Esophagus squamous epithelium (tissue), 4 donors: ENCODE data around the gene C2CD2.
"Not testable (repeated sequence)": the region's sequence is repeated elsewhere in the genome, so short reads cannot be mapped to it uniquely, and the experiment has no call there.

Source experiments
- POLR2A ChIP-seq, 4 donors: fragments of 450-650 bp; IDR thresholded peaks; one replicate each; pipeline ENCODE4 v1.6.1; 2017; ENCODE audit warnings: antibody characterized with exemption in 4 of 4, mild to moderate bottlenecking in 4 of 4, moderate library complexity in 3 of 4
- TF ChIP-seq, protein P1 (sequence below), 6 experiments: fragments of 450-650 bp in 4 of 6; fragments of 200-600 bp in 2 of 6; sonication (generic) in 2 of 6; IDR thresholded peaks; one replicate each; pipeline ENCODE4 v1.5.1; 2016 to 2019; ENCODE audit warnings: antibody characterized with exemption in 6 of 6, mild to moderate bottlenecking in 4 of 6, moderate library complexity in 4 of 6

GRCh38 chr21:41994613-41995012 lies 40.8 kb upstream of the C2CD2 start:
- TF ChIP-seq POLR2A (IDR thresholded peaks at IDR 0.05) = not testable (repeated sequence)
- TF ChIP-seq, protein P1, sequence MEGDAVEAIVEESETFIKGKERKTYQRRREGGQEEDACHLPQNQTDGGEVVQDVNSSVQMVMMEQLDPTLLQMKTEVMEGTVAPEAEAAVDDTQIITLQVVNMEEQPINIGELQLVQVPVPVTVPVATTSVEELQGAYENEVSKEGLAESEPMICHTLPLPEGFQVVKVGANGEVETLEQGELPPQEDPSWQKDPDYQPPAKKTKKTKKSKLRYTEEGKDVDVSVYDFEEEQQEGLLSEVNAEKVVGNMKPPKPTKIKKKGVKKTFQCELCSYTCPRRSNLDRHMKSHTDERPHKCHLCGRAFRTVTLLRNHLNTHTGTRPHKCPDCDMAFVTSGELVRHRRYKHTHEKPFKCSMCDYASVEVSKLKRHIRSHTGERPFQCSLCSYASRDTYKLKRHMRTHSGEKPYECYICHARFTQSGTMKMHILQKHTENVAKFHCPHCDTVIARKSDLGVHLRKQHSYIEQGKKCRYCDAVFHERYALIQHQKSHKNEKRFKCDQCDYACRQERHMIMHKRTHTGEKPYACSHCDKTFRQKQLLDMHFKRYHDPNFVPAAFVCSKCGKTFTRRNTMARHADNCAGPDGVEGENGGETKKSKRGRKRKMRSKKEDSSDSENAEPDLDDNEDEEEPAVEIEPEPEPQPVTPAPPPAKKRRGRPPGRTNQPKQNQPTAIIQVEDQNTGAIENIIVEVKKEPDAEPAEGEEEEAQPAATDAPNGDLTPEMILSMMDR (IDR thresholded peaks at IDR 0.05) = not testable (repeated sequence)
